ENCODE data around the gene PROKR2.

PROKR2 gene

DNA sequence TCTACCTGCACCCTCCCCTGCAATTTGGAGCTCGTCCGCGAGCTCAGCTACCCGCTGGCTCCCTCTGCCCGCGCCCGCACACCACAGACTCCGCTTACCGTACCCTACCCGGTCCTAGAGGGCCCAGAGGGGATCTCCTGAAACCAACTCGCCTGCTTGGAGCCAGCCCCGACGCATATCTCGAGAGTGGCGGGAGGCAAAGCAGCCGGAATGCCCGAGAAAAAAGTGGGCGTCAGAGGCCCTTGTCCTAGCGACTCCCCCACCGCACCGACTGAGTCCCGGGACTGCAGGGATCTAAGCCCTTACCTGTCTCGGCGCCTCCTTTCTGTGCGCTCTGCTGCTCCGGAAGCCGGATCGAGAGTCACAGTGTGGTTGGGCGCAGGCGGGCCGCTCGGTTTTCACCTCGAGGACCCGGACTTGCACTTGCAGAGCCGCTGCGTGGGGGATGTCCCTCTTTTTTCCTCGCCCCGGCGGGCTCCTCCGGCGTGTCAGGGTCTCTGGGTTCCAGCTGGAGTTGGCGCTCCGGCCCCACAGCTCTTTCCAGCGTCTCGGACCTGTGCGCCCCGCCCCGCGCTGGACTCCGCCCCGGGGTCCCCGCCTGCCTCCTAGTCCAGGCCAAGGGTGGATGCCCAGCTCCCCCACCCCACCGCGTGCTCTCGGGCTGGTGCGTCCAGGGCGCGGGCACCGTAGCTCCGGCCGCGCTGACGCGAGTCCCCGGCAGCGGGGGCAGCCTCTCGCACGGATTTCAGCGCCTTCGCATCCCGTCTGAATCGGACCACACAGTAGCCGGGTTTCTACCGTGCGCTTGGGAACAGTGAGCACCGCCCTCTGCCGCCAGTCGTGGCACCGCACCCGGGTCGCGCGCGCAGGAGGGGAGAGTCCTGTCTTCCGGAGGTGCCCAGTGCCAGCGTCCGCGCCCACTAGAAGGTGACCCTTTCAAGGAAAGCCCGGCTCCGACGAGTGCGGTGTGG, at the start of gene PROKR2:
PROKR2 (minus strand) TSS at position 767 of the 971 bp plus-strand sequence. CDS start 2,585 bp downstream, outside the sequence.
- H3K9ac ChIP-seq (ENCODE audit: low read length) = no peak within 1 kb of the TSS
- H3K36me3 ChIP-seq (ENCODE audit: insufficient read depth, low read length) = no peaks in the 10 kb centered on the region
- H3K4me3 ChIP-seq (ENCODE audit: low read depth in 1 of 2, low read length in 2 of 2) = no peak within 1 kb of the TSS
- no peaks in the 10 kb centered on the region for H3K4me1 ChIP-seq (ENCODE audit: insufficient read depth, low read length)
- H3K9me3 ChIP-seq (ENCODE audit: low read length) = no peaks in the 10 kb centered on the region
- H3K27ac ChIP-seq (ENCODE audit: low read depth, low read length) = no peak within 1 kb of the TSS
- H3K27me3 ChIP-seq (ENCODE audit: control insufficient read depth in 1 of 2, insufficient read depth in 2 of 2, low read length in 2 of 2) = peaks cover 0 to 17% of the 10 kb centered on the region in 2 donors

DNA sequence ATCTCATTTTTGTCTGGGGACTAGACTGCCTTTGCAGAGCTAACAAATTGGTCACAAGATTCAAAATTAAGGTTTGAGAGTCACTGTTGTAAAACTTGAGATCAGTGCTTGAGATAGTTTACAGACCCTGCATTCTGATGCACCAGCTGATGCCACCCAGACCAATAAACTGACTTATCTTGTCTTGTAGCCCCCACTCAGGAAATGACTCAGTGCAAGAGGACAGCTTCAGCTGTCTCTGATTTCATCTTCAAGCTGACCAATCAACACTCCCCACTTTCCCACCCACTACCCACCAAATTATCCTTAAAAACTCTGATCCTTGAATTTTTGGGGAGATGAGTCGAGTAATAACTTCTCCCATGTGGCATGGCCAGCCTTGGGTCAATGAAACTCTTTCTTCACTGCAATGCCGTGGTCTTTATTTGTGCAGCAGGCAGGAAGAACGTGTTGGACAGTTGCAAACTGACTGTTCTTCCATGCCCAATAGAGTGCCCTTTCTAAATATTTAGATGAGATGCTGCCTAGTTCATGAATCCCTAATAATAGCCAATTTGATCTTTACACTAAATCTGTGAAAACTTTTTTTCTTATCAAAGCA, 48.3 kb upstream of the PROKR2 start:
- no peaks in the 10 kb centered on the region for H3K4me1 ChIP-seq (ENCODE audit: insufficient read depth, low read length)
- H3K9ac ChIP-seq (ENCODE audit: low read length) = no peak overlapping the region
- no peaks in the 10 kb centered on the region for H3K9me3 ChIP-seq (ENCODE audit: low read length)
- no peak overlapping the region for H3K4me3 ChIP-seq (ENCODE audit: low read depth in 1 of 2, low read length in 2 of 2)
- H3K27me3 ChIP-seq (ENCODE audit: control insufficient read depth in 1 of 2, insufficient read depth in 2 of 2, low read length in 2 of 2) = no peaks in the 10 kb centered on the region
- H3K36me3 ChIP-seq (ENCODE audit: insufficient read depth, low read length) = no peaks in the 10 kb centered on the region
- H3K27ac ChIP-seq (ENCODE audit: low read depth, low read length) = no peak overlapping the region

DNA sequence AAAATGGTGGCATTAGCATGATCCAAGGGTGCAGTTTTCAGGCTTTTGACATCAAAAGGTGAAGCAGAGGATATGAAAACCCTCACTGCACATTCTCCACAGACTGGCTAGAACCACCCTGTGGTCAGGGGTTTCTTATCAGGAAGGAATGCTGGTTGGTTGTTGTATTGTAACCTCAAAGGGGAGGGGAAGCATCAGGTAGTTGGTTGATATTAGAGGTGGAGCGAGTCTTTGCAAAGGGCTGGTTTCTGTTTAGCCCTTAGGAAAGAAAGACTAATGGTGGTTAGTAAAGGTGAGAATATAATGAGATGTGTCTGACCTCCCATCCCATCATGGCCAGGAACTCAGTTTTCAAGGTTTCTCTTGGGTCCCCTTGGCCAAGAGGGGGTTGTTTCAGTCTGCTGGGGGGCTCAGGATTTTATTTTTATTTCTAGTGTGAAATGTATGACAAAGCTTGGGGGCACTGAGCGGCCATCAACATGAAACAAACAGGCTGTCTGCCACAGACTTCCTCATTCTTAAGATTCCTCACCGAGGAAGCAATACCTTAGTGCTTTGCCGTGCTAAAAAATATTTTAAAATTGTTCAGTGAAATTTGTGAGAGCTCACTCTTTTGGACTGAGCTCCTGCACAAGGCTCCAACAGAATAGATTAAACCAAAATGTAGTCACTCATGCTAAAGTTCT, 47.5 kb upstream of the PROKR2 start:
- no peak overlapping the region for H3K27ac ChIP-seq (ENCODE audit: low read depth, low read length)
- H3K4me3 ChIP-seq (ENCODE audit: low read depth in 1 of 2, low read length in 2 of 2) = no peak overlapping the region
- H3K9ac ChIP-seq (ENCODE audit: low read length) = no peak overlapping the region
- H3K4me1 ChIP-seq (ENCODE audit: insufficient read depth, low read length) = no peaks in the 10 kb centered on the region
- no peaks in the 10 kb centered on the region for H3K36me3 ChIP-seq (ENCODE audit: insufficient read depth, low read length)
- no peaks in the 10 kb centered on the region for H3K27me3 ChIP-seq (ENCODE audit: control insufficient read depth in 1 of 2, insufficient read depth in 2 of 2, low read length in 2 of 2)
- no peaks in the 10 kb centered on the region for H3K9me3 ChIP-seq (ENCODE audit: low read length)

DNA sequence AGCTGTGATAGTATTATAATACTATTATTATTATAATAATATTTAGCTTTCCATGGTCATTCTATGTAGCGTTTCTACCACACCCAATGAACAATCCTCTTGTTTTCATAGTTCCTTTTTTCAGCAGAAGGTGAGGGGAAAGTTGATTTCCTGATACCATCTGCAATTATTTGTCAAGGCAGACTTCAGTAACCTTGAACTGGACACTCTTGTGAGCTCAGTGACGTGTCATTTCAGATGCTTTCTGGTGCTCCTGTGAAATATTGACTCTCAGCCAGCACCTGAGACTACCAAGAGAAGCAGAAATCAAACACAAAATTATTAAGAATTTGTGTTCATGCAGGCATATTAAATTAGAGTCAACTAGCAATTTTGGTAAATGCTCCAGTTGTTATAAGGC, 46.0 kb upstream of the PROKR2 start:
- H3K9ac ChIP-seq (ENCODE audit: low read length) = no peak overlapping the region

DNA sequence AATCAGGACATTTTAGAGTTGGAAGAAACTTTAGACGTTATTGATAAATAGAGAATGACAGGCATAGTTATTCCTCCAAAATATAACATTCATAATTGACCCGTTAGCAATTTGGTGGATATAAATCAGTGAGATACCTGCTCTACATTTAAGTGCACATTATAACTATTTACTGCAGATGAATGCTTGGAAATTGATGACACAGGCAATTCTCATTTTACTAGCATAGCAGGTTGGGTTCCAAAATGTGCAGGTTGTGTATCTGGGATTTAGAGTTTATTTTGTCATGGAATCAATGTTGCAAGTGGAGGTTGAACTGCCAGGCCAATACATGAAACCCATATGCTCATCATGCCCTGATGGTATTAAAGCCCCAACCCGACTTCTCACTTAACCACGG, 44.4 kb upstream of the PROKR2 start:
- no peak overlapping the region for H3K27ac ChIP-seq (ENCODE audit: low read depth, low read length)
- no peaks in the 10 kb centered on the region for H3K9me3 ChIP-seq (ENCODE audit: low read length)
- H3K36me3 ChIP-seq (ENCODE audit: insufficient read depth, low read length) = no peaks in the 10 kb centered on the region
- no peaks in the 10 kb centered on the region for H3K27me3 ChIP-seq (ENCODE audit: control insufficient read depth in 1 of 2, insufficient read depth in 2 of 2, low read length in 2 of 2)
- no peaks in the 10 kb centered on the region for H3K4me1 ChIP-seq (ENCODE audit: insufficient read depth, low read length)
- no peak overlapping the region for H3K4me3 ChIP-seq (ENCODE audit: low read depth in 1 of 2, low read length in 2 of 2)
- no peak overlapping the region for H3K9ac ChIP-seq (ENCODE audit: low read length)

More for the DNA sequence above, 46.0 kb upstream of the PROKR2 start:
- Histone ChIP-seq H3K9me3 (ENCODE audit: low read length) (no peaks in the 10 kb centered on the region), H3K4me3 (ENCODE audit: low read depth in 1 of 2, low read length in 2 of 2) (no peak overlapping the region), H3K27ac (ENCODE audit: low read depth, low read length) (no peak overlapping the region), H3K27me3 (ENCODE audit: control insufficient read depth in 1 of 2, insufficient read depth in 2 of 2, low read length in 2 of 2) (no peaks in the 10 kb centered on the region), H3K36me3 (ENCODE audit: insufficient read depth, low read length) (no peaks in the 10 kb centered on the region), H3K4me1 (ENCODE audit: insufficient read depth, low read length) (no peaks in the 10 kb centered on the region)

DNA sequence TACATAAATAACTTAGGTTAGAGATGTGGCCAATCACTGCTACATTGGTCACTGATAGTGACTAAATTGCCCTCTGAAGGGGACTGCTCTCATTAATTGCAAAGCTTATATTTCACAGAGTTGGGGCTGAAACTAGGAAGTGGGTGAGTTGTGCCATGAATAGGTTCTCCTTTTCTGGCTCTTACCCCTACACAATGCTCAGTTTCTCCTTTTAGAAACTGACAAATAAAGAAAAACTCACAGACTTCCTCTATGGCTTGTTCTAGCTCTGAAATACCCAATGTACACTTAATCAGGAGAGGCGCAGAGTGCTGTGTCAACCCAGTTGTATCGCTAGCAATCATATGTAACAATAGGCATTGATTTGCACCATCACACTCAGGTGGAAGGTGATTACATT, 41.2 kb upstream of the PROKR2 start:
- no peak overlapping the region for H3K27ac ChIP-seq (ENCODE audit: low read depth, low read length)
- H3K9ac ChIP-seq (ENCODE audit: low read length) = no peak overlapping the region
- no peaks in the 10 kb centered on the region for H3K4me1 ChIP-seq (ENCODE audit: insufficient read depth, low read length)
- H3K36me3 ChIP-seq (ENCODE audit: insufficient read depth, low read length) = no peaks in the 10 kb centered on the region
- no peaks in the 10 kb centered on the region for H3K27me3 ChIP-seq (ENCODE audit: control insufficient read depth in 1 of 2, insufficient read depth in 2 of 2, low read length in 2 of 2)
- H3K9me3 ChIP-seq (ENCODE audit: low read length) = no peaks in the 10 kb centered on the region
- no peak overlapping the region for H3K4me3 ChIP-seq (ENCODE audit: low read depth in 1 of 2, low read length in 2 of 2)

DNA sequence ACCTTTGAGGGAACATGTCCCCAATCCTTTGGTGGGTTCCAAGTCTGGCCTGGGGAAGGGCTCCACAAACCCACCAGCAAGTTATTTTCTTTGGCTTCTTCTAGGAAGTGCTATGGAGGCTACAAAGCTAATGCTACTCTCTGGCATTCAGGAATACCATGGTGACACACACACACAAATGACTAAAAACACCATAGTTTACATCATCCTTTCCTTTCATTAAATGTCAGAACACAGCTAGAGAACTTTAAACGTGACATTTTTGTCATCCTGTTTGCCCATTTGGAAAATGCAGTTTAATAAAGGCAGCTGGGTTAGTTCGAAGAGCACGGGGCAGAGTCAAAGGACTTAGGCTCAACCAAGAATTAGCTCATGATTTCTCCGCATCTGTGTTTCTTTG, 40.2 kb upstream of the PROKR2 start:
- H3K9ac ChIP-seq (ENCODE audit: low read length) = no peak overlapping the region
- no peaks in the 10 kb centered on the region for H3K4me1 ChIP-seq (ENCODE audit: insufficient read depth, low read length)
- H3K4me3 ChIP-seq (ENCODE audit: low read depth in 1 of 2, low read length in 2 of 2) = no peak overlapping the region
- H3K9me3 ChIP-seq (ENCODE audit: low read length) = no peaks in the 10 kb centered on the region
- no peak overlapping the region for H3K27ac ChIP-seq (ENCODE audit: low read depth, low read length)
- H3K27me3 ChIP-seq (ENCODE audit: control insufficient read depth in 1 of 2, insufficient read depth in 2 of 2, low read length in 2 of 2) = no peaks in the 10 kb centered on the region
- H3K36me3 ChIP-seq (ENCODE audit: insufficient read depth, low read length) = no peaks in the 10 kb centered on the region

DNA sequence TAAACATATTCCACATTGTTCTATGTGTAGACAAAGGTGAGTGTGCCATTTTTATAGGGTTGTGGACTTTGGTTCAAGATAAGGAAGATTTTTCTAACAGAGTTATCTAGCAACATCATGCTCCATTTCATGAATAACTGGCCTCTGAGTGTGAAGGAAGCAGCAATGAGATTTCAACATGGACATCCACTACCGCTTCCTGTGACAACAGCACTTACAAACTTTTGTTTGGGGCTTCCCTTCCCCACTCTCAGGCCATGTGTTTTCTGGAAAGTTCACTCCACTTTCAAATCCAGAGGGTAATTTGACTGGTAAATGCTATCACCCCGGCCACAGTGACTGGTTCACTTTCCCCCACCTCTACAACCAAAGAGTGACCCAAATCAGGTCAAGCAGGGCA, 38.1 kb upstream of the PROKR2 start:
- H3K4me1 ChIP-seq (ENCODE audit: insufficient read depth, low read length) = no peaks in the 10 kb centered on the region
- no peak overlapping the region for H3K9ac ChIP-seq (ENCODE audit: low read length)
- H3K9me3 ChIP-seq (ENCODE audit: low read length) = no peaks in the 10 kb centered on the region
- no peaks in the 10 kb centered on the region for H3K36me3 ChIP-seq (ENCODE audit: insufficient read depth, low read length)
- H3K27ac ChIP-seq (ENCODE audit: low read depth, low read length) = no peak overlapping the region
- H3K27me3 ChIP-seq (ENCODE audit: control insufficient read depth in 1 of 2, insufficient read depth in 2 of 2, low read length in 2 of 2) = no peaks in the 10 kb centered on the region
- H3K4me3 ChIP-seq (ENCODE audit: low read depth in 1 of 2, low read length in 2 of 2) = no peak overlapping the region

DNA sequence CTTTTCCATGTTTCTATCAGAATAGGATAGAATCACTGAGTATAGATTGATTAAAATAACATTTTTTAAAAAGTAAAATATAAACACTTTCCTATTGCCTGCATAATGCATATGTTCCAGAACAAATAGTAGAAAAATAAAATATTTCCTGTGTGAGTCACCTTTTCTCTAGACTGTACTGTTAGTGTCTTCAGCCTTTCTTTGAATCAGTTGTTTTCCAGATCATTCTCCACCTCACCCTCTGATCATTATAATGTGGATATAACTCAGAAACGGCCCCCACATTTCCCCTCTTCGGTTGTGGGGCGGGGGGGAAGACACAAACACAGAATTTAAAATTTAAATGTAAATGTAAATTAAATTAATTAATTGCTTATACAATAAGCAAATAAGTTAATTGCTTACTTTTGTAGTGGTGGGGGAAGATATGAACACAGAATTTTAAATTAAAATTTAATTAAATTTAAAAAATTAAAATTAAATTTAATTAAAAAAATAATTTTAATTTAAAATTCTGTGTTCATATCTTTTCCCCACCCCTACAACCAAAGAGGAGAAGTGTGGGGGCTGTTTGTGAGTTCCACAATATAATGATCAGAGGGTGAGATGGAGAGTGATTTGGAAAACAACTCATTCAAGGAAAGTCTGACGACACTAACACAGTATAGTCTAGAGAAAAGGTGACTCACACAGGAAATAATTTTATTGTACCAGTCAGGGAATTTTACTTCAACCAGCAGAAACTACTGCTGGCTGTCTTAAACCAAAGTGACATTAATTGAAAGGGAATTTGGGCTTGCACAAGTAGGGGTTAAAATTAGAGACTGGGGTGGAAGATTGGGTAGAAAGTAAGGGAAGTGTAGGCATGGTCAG, 37.1 kb upstream of the PROKR2 start:
- H3K27me3 ChIP-seq (ENCODE audit: control insufficient read depth in 1 of 2, insufficient read depth in 2 of 2, low read length in 2 of 2) = no peaks in the 10 kb centered on the region
- H3K36me3 ChIP-seq (ENCODE audit: insufficient read depth, low read length) = no peaks in the 10 kb centered on the region
- H3K9me3 ChIP-seq (ENCODE audit: low read length) = no peaks in the 10 kb centered on the region
- H3K27ac ChIP-seq (ENCODE audit: low read depth, low read length) = no peak overlapping the region
- H3K4me1 ChIP-seq (ENCODE audit: insufficient read depth, low read length) = no peaks in the 10 kb centered on the region
- no peak overlapping the region for H3K4me3 ChIP-seq (ENCODE audit: low read depth in 1 of 2, low read length in 2 of 2)
- H3K9ac ChIP-seq (ENCODE audit: low read length) = no peak overlapping the region

DNA sequence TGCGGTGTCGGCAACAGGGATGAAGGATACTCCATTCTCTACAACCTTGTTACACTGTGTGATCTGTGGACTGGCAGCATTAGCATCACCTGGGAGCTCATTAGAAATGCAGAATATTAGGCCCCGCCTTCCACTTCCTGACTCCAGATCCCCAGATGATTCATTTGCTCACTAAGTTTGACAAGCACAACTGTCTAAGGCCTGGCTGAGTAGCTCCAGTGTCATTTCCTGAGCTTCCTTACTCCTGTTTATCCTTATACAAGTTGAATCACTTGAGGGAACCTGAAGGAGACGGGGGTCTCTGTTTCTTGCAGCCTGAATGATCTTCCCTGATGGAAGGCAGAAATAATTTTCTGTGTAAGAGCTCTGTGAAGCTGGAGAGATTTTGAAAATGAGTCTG, 32.7 kb upstream of the PROKR2 start:
- H3K9me3 ChIP-seq (ENCODE audit: low read length) = no peaks in the 10 kb centered on the region
- no peak overlapping the region for H3K9ac ChIP-seq (ENCODE audit: low read length)
- no peak overlapping the region for H3K4me3 ChIP-seq (ENCODE audit: low read depth in 1 of 2, low read length in 2 of 2)
- H3K27ac ChIP-seq (ENCODE audit: low read depth, low read length) = no peak overlapping the region
- H3K4me1 ChIP-seq (ENCODE audit: insufficient read depth, low read length) = no peaks in the 10 kb centered on the region
- no peaks in the 10 kb centered on the region for H3K36me3 ChIP-seq (ENCODE audit: insufficient read depth, low read length)
- H3K27me3 ChIP-seq (ENCODE audit: control insufficient read depth in 1 of 2, insufficient read depth in 2 of 2, low read length in 2 of 2) = no peaks in the 10 kb centered on the region

DNA sequence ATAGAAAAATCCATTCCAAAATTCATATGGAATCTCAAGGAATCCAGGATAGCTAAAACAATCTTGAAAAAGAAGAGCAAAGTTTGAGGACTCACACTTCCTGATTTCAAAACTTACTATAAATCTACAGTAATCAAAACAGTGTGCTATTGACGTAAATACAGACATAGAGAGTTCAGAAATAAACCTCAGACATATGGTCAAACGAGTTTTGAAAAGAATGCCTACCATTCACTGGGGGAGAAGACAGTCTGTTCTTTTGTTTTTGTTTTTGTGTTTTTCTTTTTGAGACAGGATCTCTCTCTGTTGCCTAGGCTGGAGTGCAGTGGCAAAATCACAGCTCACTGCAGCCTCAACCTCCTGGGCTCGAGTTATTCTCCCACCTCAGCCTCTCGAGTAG, 25.3 kb upstream of the PROKR2 start:
- no peaks in the 10 kb centered on the region for H3K36me3 ChIP-seq (ENCODE audit: insufficient read depth, low read length)
- H3K4me1 ChIP-seq (ENCODE audit: insufficient read depth, low read length) = no peaks in the 10 kb centered on the region
- H3K27ac ChIP-seq (ENCODE audit: low read depth, low read length) = no peak overlapping the region
- H3K9ac ChIP-seq (ENCODE audit: low read length) = no peak overlapping the region
- H3K4me3 ChIP-seq (ENCODE audit: low read depth in 1 of 2, low read length in 2 of 2) = no peak overlapping the region
- no peaks in the 10 kb centered on the region for H3K9me3 ChIP-seq (ENCODE audit: low read length)
- H3K27me3 ChIP-seq (ENCODE audit: control insufficient read depth in 1 of 2, insufficient read depth in 2 of 2, low read length in 2 of 2) = no peaks in the 10 kb centered on the region
